ENCODE data around the gene KLF2.
"Not testable (repeated sequence)": the region's sequence is repeated elsewhere in the genome, so short reads cannot be mapped to it uniquely, and the experiment has no call there.

The KLF2 gene

DNA sequence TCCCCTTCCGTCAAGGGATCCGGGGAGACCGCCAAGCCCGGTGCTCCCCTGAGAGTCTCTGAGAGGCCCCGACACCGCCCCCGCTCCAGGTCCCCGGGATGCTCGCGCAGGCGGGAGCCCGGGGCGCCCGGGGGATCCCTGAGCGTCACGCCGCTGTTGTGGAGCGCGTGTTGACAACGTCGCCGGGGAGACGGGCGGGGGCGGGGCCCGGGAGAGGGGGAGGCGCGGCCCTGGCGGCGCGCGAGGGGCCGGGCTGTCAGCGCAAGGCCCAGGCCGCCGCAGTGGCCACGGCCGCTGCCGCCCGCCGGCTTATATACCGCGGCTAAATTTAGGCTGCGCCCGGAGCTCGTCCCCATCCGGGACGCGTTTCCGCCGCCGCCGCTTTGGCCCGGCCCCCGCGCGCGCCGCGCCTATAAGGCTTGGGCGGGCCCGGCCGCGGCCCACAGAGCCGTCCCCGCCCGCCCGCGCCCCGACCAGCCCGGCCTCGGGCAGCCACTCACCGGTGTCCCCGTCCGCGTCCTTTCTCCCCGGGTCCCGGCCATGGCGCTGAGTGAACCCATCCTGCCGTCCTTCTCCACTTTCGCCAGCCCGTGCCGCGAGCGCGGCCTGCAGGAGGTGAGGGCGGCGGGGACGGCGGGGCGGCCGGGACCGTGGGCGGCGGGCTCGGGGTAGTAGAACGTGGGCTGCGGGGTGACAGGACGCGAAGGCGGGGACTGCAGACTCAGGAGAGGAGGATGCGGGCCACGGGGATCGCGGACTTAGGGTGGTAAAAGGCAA, at the start of gene KLF2:
Gene KLF2, plus strand, starts transcription at position 443 of the 777 bp plus-strand sequence. Its CDS starts 98 bp downstream, at position 541.
- peak; percentile 86 for DNase-seq

- DNase-seq, result no peak
Observed at GRCh38 chr19:16280306-16280705, 44.3 kb upstream of the KLF2 start.

- DNase-seq, result no peak
Observed at GRCh38 chr19:16281743-16282142, 42.9 kb upstream of the KLF2 start.

- peak; percentile 77 for DNase-seq
Observed at GRCh38 chr19:16283210-16284061, 41.2 kb upstream of the KLF2 start.

DNA sequence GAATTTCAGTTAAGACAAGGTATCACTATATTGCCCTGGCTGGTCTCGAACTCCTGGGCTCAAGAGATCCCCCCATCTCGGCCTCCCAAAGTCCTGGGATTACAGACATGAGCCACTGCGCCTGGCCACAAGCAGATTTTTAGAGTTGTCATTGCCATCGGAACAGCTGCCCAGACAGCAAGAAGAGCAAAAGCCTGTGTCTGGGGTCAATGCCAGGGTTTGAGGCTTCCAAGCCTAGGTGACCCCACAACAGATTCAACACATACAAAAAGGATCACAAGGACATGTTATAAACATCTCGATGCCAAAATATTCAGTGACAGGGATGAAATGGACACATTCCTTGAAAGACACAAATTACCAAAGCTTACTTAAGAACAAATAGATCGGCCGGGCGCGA, 40.1 kb upstream of the KLF2 start:
- no peak for DNase-seq

DNA sequence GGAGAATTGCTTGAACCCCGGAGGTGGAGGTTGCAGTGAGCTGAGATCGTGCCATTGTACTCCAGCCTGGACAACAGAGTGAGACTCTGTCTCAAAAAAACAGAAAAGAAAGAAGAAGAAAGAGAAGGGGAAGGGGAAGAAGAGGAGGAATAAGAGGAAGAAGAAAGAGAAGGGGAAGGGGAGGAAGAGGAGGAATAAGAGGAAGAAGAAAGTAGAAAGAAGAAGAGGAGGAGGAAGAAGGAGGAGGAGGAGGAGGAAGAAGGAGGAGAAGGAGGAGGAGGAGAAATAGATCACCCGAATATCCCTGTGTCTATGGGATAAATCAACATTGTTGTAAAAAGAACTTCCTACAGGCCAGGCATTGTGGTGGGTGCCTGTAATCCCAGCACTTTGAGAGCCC, 39.5 kb upstream of the KLF2 start:
- not testable (repeated sequence) for DNase-seq

- peak; percentile 73 for DNase-seq
Observed at GRCh38 chr19:16285769-16286498, 38.7 kb upstream of the KLF2 start.

DNA sequence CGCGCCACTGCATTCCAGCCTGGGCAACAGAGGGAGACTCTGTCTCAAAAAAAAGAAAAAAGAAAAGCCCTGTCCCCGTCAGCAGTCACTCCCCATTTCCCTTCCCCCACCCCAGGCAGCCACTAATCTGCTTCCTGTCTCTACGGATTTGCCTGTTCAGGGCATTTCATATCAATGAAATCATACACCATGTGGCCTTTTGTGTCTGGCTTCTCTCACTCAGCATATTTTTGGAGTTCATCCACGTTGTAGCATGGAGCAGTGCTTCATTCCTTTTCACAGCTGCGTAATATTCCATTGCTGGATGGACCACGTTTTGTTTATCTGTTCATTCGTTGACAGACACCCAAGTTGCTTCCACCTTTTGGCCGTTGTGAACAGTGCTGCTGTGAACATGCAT, 36.1 kb upstream of the KLF2 start:
- no peak for DNase-seq

DNA sequence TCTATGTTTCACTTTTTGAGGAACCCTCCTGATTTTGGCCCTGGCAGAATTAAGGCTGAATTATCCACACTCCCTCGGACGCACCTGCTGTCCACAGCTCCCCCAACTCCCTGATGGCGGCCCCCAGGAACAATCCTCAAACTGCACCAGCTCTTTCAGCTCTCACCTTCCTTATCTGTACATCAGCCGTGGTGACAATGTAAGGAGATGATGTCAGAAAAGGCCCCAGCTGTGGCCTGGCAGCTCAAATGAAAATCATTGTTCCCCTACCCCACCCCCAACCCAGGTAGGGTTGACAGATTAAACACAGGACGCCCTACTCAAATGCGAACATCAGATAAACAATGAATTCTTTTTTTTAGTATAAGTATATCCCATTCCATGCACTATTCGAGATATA, 35.0 kb upstream of the KLF2 start:
- no peak for DNase-seq

GRCh38 chr19:16290692-16291091, 33.9 kb upstream of the KLF2 start:
- DNase-seq, result no peak

- peak; percentile 79 for DNase-seq
Observed at GRCh38 chr19:16293118-16294091, 31.2 kb upstream of the KLF2 start.

- no peak for DNase-seq
Observed at GRCh38 chr19:16295057-16295456, 29.6 kb upstream of the KLF2 start.

- DNase-seq, result no peak
Observed at GRCh38 chr19:16296713-16297112, 27.9 kb upstream of the KLF2 start.

DNA sequence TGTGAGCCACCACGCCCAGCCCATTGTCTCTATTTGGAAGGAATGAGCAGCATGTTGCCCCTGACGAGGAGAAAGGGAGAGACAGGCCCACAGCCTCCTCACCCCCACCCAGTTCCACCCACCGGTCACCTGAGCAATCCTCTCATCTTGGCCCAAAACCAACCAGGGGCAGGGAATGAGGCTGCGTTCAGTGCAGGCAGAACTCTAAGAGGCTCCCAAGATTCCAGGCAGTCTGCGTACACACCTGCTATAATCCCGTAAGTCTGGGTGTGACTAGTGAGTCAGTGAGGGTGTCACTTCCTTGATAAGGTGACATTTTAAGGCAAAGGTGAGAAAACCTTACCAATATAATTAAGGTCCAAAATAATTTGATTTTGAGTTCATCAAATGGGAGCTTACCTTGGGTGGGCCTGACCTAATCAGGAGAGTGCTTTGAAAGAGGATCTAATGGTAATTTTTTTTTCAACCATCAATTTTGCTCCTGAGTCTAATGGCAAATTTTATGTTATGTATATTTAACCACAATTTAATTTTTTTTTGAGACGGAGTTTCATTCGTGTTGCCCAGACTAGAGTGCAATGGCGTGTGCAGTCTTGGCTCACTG, 26.9 kb upstream of the KLF2 start:
- DNase-seq, result no peak

DNA sequence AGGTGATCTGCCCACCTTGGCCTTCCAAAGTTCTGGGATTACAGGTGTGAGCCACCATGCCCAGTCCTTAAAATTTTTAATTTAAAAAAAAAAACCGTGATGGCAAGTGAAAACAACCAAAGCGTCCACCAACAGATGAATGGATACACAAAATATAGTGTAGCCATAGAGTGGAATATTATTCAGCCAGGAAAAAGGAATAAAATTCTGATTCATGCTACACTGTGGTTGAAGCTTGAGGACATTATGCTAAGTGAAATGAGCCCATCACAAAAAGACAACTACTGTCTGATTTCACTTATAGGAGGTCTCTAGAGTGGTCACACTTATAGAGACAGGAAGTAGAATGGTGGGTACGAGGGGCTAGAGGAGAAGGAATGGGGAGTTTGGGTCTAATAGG, 26.3 kb upstream of the KLF2 start:
- DNase-seq, result no peak

- DNase-seq, result no peak
Observed at GRCh38 chr19:16301999-16302694, 22.5 kb upstream of the KLF2 start.

- no peak for DNase-seq
Observed at GRCh38 chr19:16303755-16304154, 20.9 kb upstream of the KLF2 start.

DNA sequence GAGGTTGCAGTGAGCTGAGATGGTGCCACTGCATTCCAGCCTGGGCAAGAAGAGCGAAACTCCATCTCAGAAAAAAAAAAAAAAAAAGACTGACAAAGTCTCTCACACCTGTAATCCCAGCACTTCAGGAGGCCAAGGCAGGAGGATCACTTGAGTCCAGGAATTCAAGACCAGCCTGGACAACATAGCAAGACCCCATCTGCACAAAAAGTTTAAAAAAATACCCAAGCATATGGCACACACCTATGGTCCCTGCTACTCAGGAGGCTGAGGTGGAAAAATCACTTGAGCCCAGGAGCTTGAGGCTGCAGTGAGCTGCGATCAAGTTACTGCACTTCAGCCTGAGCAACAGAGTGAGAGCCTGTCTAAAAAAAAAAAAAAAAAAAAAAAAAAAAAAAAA, 20.1 kb upstream of the KLF2 start:
- DNase-seq, result not testable (repeated sequence)

GRCh38 chr19:16305060-16305459, 19.6 kb upstream of the KLF2 start:
- DNase-seq, result not testable (repeated sequence)

- no peak for DNase-seq
Observed at GRCh38 chr19:16306728-16307402, 17.8 kb upstream of the KLF2 start.

All from eye (tissue), 1 donor.